T47D (cell line): ENCODE data around the gene MTG1.
"Not testable (repeated sequence)": the region's sequence is repeated elsewhere in the genome, so short reads cannot be mapped to it uniquely, and the experiment has no call there.

Source experiments
- DNase-seq, 2 experiments: peaks; one replicate each; pipeline versions ENCODE4 v3.0.0 to v3.0.0-alpha.2; 2011 to 2012; ENCODE audit warnings: low read depth in 1 of 2, low spot score in 1 of 2
- JUND ChIP-seq: IDR thresholded peaks from 2 replicates; pipeline ENCODE4 v1.6.1; 2012; ENCODE audit warnings: low read depth
- in situ Hi-C: cut with HindIII; loops from 2 replicates; pipeline ENCODE4 v1.10.0; 2016; ENCODE audit warnings: low sequenced_read_pairs, low pct_unique_long_range_greater_than_20kb

The MTG1 gene

GRCh38 chr10:133377025-133377817, 16.7 kb upstream of the MTG1 start:
- in situ Hi-C loops = no loop called here
- no peak for DNase-seq
- no peak for TF ChIP-seq JUND

- in situ Hi-C loops = no loop called here
- DNase-seq = no peak
- TF ChIP-seq JUND = no peak
Observed at GRCh38 chr10:133377818-133378250, 16.1 kb upstream of the MTG1 start.

- TF ChIP-seq JUND = no peak
- in situ Hi-C loops = no loop called here
- peak; percentile 65 to 67 for DNase-seq
Observed at GRCh38 chr10:133378251-133379096, 15.5 kb upstream of the MTG1 start.

- TF ChIP-seq JUND = no peak
- in situ Hi-C loops = no loop called here
- DNase-seq = peak; percentile 70 to 85
Observed at GRCh38 chr10:133379152-133379800, 14.7 kb upstream of the MTG1 start, which contains the start of gene PAOX. PAOX (plus strand) TSS chr10:133379262; CDS start chr10:133379317, 55 bp downstream.

- in situ Hi-C loops = no loop called here
- no peak for TF ChIP-seq JUND
- DNase-seq = no peak
Observed at GRCh38 chr10:133379801-133380666, 13.9 kb upstream of the MTG1 start.

GRCh38 chr10:133381036-133381435, 12.9 kb upstream of the MTG1 start:
- no peak for DNase-seq
- TF ChIP-seq JUND = no peak
- in situ Hi-C loops = no loop called here

GRCh38 chr10:133383551-133383950, 10.4 kb upstream of the MTG1 start:
- no peak for TF ChIP-seq JUND
- DNase-seq = no peak
- in situ Hi-C loops = no loop called here

- no peak for TF ChIP-seq JUND
Observed at GRCh38 chr10:133384071-133384470, 9.9 kb upstream of the MTG1 start.

GRCh38 chr10:133385214-133385613, 8.7 kb upstream of the MTG1 start:
- in situ Hi-C loops = no loop called here
- TF ChIP-seq JUND = no peak
- DNase-seq = no peak

More at GRCh38 chr10:133384071-133384470, 9.9 kb upstream of the MTG1 start:
- no peak for DNase-seq
- in situ Hi-C loops = no loop called here

- in situ Hi-C loops, DNase-seq: not testable (repeated sequence)
Observed at GRCh38 chr10:133386951-133387350, 7.0 kb upstream of the MTG1 start.

GRCh38 chr10:133388236-133388972, 5.6 kb upstream of the MTG1 start:
- TF ChIP-seq JUND = no peak
- no peak for DNase-seq
- in situ Hi-C loops = no loop called here
